Measurements from ENCODE around the gene APOH. TPM values are rescaled to one million over a fixed set of nuclear protein-coding genes. Genes with fewer than 3 reads are reported as not detected.

The APOH gene
- total and polyA plus RNA-seq, 2 of the 8 experiments (the other 6 are each of a cell fraction or from before 2014, with no cell fraction given), result not detected

DNA sequence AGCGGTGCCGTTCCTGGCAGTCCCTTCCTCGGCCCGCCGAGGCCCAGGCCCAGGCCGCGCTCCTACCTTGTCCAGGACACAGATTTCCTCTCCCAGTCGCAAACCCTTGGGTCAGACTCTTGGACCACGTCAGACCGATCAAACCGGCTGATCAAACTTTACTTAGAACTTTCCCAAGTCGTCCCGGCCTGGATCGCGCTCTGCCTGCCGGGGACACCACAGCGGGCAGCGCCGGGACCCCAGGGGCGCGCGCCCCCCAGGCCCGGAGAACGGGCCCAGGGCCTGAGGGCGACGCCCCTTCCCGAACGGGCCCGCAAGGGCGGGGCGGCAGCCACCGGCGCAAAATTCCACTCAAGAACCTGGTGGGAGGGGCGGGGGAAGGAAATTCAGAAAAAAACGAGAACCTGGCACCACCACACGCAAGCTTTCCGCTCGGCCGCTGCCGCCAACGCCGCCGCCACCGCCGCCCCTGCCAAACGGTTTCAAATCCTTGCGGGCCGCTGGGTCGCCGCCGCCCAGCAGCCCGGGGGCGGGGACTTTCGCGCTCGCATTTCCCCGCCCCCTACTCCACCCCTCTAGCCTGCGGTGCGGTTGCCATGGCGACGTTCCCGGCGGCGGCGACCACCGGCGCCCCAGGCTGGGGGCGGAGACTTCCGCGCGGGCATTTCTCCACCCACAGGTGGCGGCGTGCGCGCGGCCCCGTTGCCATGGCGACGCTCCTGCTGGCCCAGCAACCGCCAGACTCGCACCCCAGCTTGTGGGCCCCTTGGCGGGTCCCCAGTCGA lies 37.4 kb downstream of the APOH start, which contains the start of gene CEP112:
TSS of gene CEP112 (minus strand) at position 541 of the 785 bp plus-strand sequence.
- Histone ChIP-seq H3K14ac (ENCODE audit: insufficient read length) (no peak within 1 kb of the TSS), H3K27ac (ENCODE audit: low read depth, low read length) (no peak within 1 kb of the TSS), H4K8ac (ENCODE audit: extremely low read depth, insufficient read depth, low read length) (peak within 1 kb of the TSS; percentile 64; the same call in 1 of the 2 replicates), H2BK20ac (ENCODE audit: low read length) (no peak within 1 kb of the TSS), H3K9me3 (ENCODE audit: insufficient read depth in 2 of 2, low read depth in 1 of 2, low read length in 1 of 2) (no peaks in the 10 kb centered on the region), H3K4me3 (ENCODE audit: extremely low read depth in 1 of 4, insufficient read depth in 2 of 4, low read depth in 3 of 4, low read length in 4 of 4) (peak within 1 kb of the TSS; percentile 60 to 82 (median 76)), H2AK5ac (ENCODE audit: low read depth, low read length) (no peak within 1 kb of the TSS), H3K4me2 (ENCODE audit: insufficient read depth in 1 of 2, low read depth in 2 of 2, low read length in 2 of 2) (peak within 1 kb of the TSS; percentile 77 to 82), H3K79me1 (ENCODE audit: low read depth, low read length) (no peaks in the 10 kb centered on the region), H3K79me2 (ENCODE audit: control insufficient read depth in 1 of 2, insufficient read depth in 2 of 2, low read length in 2 of 2) (no peaks in the 10 kb centered on the region), H2AFZ (ENCODE audit: low read length) (peak within 1 kb of the TSS; percentile 4; the same call in 1 of the 2 replicates), H3K23ac (ENCODE audit: insufficient read length) (no peak within 1 kb of the TSS), H3K18ac (ENCODE audit: extremely low read depth, low read length) (peak within 1 kb of the TSS; percentile 32; the same call in 1 of the 2 replicates), H3K27me3 (replicated peaks in 1 of 4; ENCODE audit: control insufficient read depth in 3 of 4, extremely low read depth in 1 of 4, insufficient read depth in 3 of 4, low read length in 3 of 4) (no peaks in the 10 kb centered on the region), H2BK120ac (replicated peaks; ENCODE audit: low read depth, low read length) (no peak within 1 kb of the TSS), H3K4ac (replicated peaks; ENCODE audit: insufficient read length, low read depth, low read length) (no peak within 1 kb of the TSS), H3K4me1 (replicated peaks in 1 of 4; ENCODE audit: control insufficient read depth in 3 of 4, insufficient read depth in 4 of 4, low read length in 3 of 4) (peaks cover 0 to 4% (median 0%) of the 10 kb centered on the region in 4 experiments; a peak in 1 of 7 replicates), H4K20me1 (replicated peaks in 1 of 2; ENCODE audit: control insufficient read depth in 1 of 2, insufficient read depth in 2 of 2, low read length in 2 of 2) (no peaks in the 10 kb centered on the region), H2BK5ac (ENCODE audit: low read depth, low read length) (no peak within 1 kb of the TSS), H2BK12ac (ENCODE audit: low read depth, low read length) (no peak within 1 kb of the TSS), H4K91ac (replicated peaks; ENCODE audit: insufficient read length, low read length) (no peak within 1 kb of the TSS), H3K36me3 (ENCODE audit: control insufficient read depth in 2 of 4, insufficient read depth in 4 of 4, low read length in 3 of 4) (no peaks in the 10 kb centered on the region), H3K23me2 (ENCODE audit: low read depth, low read length) (peaks cover 4% of the 10 kb centered on the region; the same call in 1 of the 2 replicates), H2BK15ac (ENCODE audit: low read length) (no peak within 1 kb of the TSS), H3K9ac (replicated peaks in 1 of 4; ENCODE audit: extremely low read depth in 1 of 4, low read depth in 3 of 4, low read length in 3 of 4) (peak within 1 kb of the TSS; percentile 0 to 34 (median 21); a peak in 5 of 7 replicates), H4K5ac (ENCODE audit: insufficient read length, low read depth, low read length) (no peak within 1 kb of the TSS), H3K56ac (replicated peaks; ENCODE audit: insufficient read length, low read depth, low read length) (no peak within 1 kb of the TSS)
- 2% methylated on average over 79 of the region's 83 CpGs; no CpG with 5 or more reads in 1 of the 2 experiments for WGBS, 2 experiments (ENCODE audit: extremely low coverage in 1 of 2, insufficient coverage in 1 of 2, insufficient read length in 1 of 2, insufficient replicate concordance in 2 of 2, low coverage in 1 of 2, low lambda C conversion rate in 2 of 2, missing lambda C conversion rate in 1 of 2)
- no peak for FAIRE-seq
- CTCF ChIA-PET (ENCODE audit: partially characterized antibody), result interaction anchor here (0.9 to 3.5 kb wide), 2 partner anchors 10 to 20 kb away, joined by 3 to 15 read pairs; no protein-coding TSS in a partner anchor
- DNase-seq (ENCODE audit: low read depth in 1 of 2, low spot score in 2 of 2), result peak; percentile 84 to 97
- POLR2A ChIA-PET (ENCODE audit: partially characterized antibody), result no interaction called here
- peak; percentile 90 for TF ChIP-seq TBP (IDR thresholded peaks at IDR 0.05; ENCODE audit: low read depth, low read length)

Measured in H1 (cell line).